ENCODE data around the gene KAT2B. TPM values are rescaled to one million over a fixed set of nuclear protein-coding genes. Genes with fewer than 3 reads are reported as not detected.

Gene KAT2B
- total and polyA plus RNA-seq, 2 of the 13 experiments (the other 11 are each of a cell fraction or from before 2014, with no cell fraction given): 0.97 to 1.7 TPM

GRCh38 chr3:20055842-20056241 lies 15.6 kb downstream of the KAT2B start:
- H3K79me2 ChIP-seq (ENCODE audit: insufficient read depth, low read length): no peaks in the 10 kb centered on the region
- TF ChIP-seq, protein P1, sequence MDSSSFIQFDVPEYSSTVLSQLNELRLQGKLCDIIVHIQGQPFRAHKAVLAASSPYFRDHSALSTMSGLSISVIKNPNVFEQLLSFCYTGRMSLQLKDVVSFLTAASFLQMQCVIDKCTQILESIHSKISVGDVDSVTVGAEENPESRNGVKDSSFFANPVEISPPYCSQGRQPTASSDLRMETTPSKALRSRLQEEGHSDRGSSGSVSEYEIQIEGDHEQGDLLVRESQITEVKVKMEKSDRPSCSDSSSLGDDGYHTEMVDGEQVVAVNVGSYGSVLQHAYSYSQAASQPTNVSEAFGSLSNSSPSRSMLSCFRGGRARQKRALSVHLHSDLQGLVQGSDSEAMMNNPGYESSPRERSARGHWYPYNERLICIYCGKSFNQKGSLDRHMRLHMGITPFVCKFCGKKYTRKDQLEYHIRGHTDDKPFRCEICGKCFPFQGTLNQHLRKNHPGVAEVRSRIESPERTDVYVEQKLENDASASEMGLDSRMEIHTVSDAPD (CRISPR knock-in tag; IDR thresholded peaks at IDR 0.05): no peak
- TF ChIP-seq NFIB (CRISPR knock-in tag; IDR thresholded peaks at IDR 0.05; ENCODE audit: borderline replicate concordance) (no peak), XRCC5 (optimal IDR thresholded peaks at IDR 0.05; ENCODE audit: low read length) (no peak), NAIF1 (CRISPR knock-in tag; IDR thresholded peaks at IDR 0.05; ENCODE audit: borderline replicate concordance) (no peak), DMAP1 (CRISPR knock-in tag; IDR thresholded peaks at IDR 0.05) (no peak), ZBTB37 (CRISPR knock-in tag; IDR thresholded peaks at IDR 0.05) (no peak), ZNF709 (CRISPR knock-in tag; IDR thresholded peaks at IDR 0.05) (no peak), ZNF670 (CRISPR knock-in tag; IDR thresholded peaks at IDR 0.05; ENCODE audit: borderline replicate concordance) (no peak), GFI1 (CRISPR knock-in tag; IDR thresholded peaks at IDR 0.05; ENCODE audit: borderline replicate concordance) (no peak), KDM6A (CRISPR knock-in tag; IDR thresholded peaks at IDR 0.05; ENCODE audit: low read depth) (no peak), EZH2 (conservative IDR thresholded peaks at IDR 0.05; ENCODE audit: low read depth, low read length) (no peak), THYN1 (CRISPR knock-in tag; IDR thresholded peaks at IDR 0.05; ENCODE audit: borderline replicate concordance, low read depth) (no peak)
- intact Hi-C loops (cut with micrococcal nuclease; ENCODE audit: unreplicated experiment) (no loop called here), in situ Hi-C loops (cut with HindIII; ENCODE audit: extremely low pct_ligation_motif_present, low pct_unique_long_range_greater_than_20kb) (no loop called here)
- H3K9ac ChIP-seq (ENCODE audit: insufficient read depth, low read depth, low read length): no peak overlapping the region
- H3K9me3 ChIP-seq (ENCODE audit: low read length): no peaks in the 10 kb centered on the region
- BruUV-seq (replicated peaks): no TSS peak
- 47% methylated on average over 3 of the region's 3 CpGs for WGBS (ENCODE audit: low lambda C conversion rate)
- no peak overlapping the region for H3K4me2 ChIP-seq (ENCODE audit: low read depth, low read length)
- H4K20me1 ChIP-seq (ENCODE audit: insufficient read depth, low read length): no peaks in the 10 kb centered on the region
- no peak overlapping the region for H2AFZ ChIP-seq (ENCODE audit: low read length)
- H3K27ac ChIP-seq (ENCODE audit: extremely low read length, insufficient read depth, low read length): no peak overlapping the region
- H3K27me3 ChIP-seq (ENCODE audit: control insufficient read depth in 1 of 2, insufficient read depth in 2 of 2, low read length in 2 of 2): no peaks in the 10 kb centered on the region
- DNase-seq (ENCODE audit: low spot score): no peak
- H3K36me3 ChIP-seq (replicated peaks in 1 of 2; ENCODE audit: control insufficient read depth in 1 of 2, insufficient read depth in 2 of 2, low read length in 2 of 2): no peaks in the 10 kb centered on the region
- no peak for FAIRE-seq
- POLR2A ChIA-PET: no interaction called here
- H3K4me1 ChIP-seq (ENCODE audit: insufficient read depth, low read length): no peaks in the 10 kb centered on the region; the same call in 1 of the 2 replicates
- no peak for ATAC-seq
- CTCF ChIA-PET (ENCODE audit: low intra/inter-chr PET ratio, low total read pairs): no interaction called here
- H3K4me3 ChIP-seq (replicated peaks in 1 of 3; ENCODE audit: insufficient read depth in 1 of 3, low read depth in 2 of 3, low read length in 3 of 3): no peak overlapping the region
